GM19467 (cell line): Measurements from ENCODE around the gene CMIP.

Source experiments
- ATAC-seq: cut with Tn5 transposase; IDR thresholded peaks from one replicate; pipeline ENCODE4 v1.9.1; 2021; ENCODE audit warnings: mild to moderate bottlenecking, moderate library complexity; ENCODE audit not compliant: unreplicated experiment

The CMIP gene

GRCh38 chr16:81708266-81709015 lies 263.8 kb downstream of the CMIP start:
- ATAC-seq, result no peak

DNA sequence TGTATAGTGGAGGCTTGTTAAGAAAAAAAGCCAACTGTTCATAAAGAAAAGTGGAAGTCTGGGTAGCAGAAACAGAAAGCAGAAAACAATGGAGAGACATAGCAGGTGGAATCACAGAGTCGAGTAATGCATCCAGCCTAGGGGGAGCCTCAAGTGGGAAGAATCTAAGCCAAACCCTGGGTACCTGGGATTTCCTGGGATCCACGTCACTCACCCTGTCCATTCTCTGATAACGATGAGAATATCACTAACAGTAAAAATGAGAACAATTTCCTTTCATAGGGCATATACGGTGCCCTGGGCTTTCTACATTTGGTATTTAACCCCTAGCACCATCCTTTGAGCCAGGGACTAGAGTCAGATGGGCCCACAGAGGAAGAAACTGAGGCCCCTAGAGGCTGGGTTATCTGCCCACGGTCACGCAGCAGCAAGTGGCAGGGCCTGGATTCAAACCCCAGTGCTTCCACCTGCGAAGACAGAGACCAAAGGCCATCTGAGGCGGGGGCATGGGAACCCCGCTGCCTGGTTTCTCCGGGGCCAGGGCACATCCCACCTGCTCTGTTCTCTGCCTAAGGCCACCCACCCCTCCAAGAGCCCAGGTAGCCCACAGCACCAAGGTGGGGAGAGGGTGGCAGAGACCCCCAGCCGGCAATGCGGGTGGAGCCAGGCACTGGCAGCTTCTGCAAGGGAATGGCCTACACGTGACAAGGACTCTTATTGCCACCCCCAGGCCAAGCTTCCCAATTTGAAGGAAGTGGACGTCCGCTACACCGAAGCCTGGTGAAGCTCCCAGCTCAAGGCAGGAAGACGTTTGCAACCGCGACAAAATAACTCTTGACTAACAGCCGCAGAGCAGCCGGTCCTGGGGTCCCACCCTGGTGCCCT lies 264.6 kb downstream of the CMIP start:
- no peak for ATAC-seq

DNA sequence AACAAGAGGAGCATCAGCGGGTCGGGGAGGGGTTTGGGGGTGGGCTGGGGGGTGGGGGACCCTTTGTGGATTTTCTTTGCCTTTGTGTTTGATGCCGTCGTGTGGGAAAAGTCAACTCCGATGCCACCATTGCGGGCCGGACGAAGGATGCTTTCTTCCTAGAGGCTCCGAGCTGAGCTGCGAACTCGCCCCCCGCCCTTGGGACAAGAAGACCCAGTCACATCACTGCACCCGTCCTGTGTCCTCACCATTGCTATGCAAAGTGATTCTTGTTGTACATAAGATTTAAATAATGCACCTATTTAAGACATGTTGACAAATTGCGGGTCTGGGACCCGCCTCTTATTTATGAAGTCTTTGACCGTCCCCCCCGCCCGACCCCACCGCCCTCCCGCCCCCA lies 265.4 kb downstream of the CMIP start:
- no peak for ATAC-seq

DNA sequence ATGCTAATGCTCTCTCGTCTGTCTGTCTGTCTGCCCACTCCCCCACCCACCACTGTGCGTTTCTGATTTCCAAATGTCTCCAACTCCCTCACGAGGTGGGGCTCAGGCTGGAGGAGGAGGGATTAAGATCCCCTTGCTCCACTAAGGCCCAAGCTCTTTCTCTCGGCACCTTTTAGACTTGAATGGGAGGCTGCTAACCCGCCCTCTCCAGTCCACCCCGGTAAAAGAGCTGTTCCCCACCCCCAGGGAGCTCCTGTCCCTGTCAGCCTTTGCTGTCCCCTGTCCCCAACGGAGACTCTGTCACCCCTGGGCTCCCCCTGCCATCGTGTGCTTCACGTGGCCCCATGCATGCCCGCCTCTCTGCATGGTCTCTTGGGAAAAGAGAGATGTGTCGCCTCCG lies 266.0 kb downstream of the CMIP start:
- no peak for ATAC-seq

DNA sequence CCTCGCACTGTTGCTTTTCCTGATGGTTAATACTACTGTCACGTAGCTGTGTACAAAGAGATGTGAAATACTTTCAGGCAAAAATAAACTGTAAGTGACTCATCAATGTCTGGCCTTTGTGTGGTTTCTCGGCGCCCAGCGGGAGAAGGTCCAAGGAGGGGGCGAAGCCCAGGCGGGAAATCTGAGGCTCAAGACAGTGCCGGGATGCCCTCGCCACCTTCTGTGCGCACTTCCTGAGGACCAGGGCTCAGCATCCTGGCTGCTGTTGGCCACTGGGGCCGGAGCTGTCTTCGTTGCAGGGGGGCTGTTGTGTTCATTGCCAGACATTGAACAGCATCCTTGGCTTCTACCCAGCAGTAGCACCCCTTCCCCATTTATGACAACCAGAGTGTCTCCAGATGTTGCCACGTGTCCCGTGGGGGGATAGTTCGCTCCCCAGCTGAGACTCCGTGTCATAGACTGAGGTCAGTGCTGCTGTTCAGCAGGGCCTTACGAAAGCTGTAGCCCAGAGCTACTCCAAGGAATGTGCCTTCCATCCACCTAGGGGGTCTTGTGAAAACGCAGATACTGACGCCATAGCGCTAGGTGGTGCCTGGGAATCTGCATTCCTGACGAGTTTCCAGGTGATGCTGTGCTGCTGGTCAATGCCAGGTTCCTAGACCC lies 267.2 kb downstream of the CMIP start:
- ATAC-seq, result no peak

DNA sequence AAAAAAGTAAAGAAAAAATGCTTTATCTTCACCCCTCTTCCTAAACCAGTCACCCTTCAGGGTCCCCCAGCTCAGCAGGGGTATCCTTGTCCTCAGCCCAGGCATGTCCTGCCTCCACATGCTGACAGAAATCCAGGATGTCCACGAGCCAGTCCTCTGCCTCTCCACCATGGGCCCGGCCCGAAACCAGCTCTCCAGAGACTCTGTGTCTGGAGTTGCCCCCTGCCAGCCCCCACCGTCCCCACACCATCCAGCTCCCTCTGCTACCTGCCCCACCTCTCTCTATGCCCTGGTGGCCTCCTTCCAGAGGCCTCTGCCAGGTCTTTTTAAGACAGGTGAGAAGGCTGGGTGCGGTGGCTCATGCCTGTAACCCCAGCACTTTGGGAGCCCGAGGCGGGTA lies 268.1 kb downstream of the CMIP start:
- ATAC-seq, result no peak

DNA sequence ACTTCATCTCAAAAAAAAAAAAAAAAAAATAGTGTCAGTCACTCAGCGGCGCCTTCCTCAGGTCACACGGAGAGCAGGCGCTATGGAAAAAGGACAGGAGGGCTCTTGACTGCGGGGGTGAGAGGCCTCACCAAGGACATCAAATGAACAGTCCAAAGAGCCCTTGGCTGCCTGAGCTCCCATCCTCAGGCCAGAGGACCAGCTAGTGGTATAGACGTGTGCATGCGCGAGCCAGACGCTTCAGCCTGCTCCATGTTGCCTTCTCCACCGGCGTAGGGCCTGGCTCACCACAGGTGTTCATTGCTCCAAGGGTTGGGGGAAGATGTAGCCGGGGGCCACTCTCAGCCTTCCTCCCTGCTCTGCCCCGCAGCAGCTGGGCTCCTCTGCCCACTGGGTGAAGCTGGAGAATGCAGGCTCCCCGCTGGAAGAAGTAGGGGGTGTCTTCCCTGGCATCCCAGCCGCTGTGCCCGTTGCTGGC lies 268.7 kb downstream of the CMIP start:
- no peak for ATAC-seq

DNA sequence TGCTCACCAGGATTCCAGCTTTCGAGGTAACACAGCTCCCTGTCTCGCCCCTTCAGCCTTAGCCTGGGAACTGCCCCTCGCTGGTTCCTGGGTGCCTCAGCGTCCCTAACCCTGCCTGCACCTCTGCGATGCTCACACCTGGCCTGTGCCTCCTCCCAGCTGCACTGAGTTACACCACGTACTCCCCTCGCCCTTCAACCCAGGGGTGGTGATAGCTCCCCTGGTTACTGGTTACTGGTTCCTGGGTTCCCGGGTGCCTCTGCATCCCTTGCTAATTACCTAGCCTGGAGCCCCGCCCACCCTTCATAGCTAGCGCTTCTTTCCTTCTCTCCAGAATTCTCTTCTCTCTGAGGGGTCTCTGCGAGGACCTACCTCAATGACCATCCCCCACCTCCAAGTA lies 269.2 kb downstream of the CMIP start:
- ATAC-seq, result no peak

GRCh38 chr16:81714583-81714982 lies 270.0 kb downstream of the CMIP start:
- no peak for ATAC-seq

DNA sequence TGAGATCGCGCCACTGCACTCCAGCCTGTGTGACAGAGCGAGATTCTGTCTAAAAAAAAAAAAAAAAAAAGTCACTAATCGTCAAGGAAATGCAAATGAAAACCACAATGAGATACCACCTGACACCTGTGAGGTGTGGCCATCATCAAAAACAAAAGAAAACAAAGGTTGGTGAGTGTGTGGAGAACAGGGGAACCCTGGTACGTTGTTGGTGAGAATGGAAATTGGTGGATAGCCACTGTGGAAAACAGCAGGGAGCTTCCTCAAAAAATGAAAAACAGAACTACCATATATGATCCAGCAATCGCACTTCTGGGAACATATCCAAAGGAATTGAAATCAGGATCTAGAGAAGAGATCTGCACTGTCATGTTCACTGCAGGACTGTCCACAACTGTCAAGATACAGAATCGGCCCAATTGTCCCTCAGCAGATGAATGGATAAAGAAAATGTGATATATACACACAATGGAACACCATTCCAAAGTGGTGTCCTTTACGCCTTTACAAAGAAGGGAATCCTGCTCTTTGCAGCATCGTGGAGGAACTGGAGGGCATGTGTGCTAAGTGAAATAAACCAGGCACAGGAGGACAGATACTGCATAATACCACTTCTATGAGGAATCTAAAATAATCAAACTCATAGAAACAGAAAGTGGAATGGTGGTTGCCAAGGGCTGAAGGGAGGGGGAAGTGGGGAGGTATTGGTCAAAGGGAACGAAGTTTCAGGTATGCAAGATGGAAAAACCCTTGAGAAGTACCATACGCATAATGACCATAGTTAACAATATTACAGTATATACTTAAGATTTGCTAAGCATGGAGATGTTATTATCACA lies 271.0 kb downstream of the CMIP start:
- peak; percentile 48 for ATAC-seq

DNA sequence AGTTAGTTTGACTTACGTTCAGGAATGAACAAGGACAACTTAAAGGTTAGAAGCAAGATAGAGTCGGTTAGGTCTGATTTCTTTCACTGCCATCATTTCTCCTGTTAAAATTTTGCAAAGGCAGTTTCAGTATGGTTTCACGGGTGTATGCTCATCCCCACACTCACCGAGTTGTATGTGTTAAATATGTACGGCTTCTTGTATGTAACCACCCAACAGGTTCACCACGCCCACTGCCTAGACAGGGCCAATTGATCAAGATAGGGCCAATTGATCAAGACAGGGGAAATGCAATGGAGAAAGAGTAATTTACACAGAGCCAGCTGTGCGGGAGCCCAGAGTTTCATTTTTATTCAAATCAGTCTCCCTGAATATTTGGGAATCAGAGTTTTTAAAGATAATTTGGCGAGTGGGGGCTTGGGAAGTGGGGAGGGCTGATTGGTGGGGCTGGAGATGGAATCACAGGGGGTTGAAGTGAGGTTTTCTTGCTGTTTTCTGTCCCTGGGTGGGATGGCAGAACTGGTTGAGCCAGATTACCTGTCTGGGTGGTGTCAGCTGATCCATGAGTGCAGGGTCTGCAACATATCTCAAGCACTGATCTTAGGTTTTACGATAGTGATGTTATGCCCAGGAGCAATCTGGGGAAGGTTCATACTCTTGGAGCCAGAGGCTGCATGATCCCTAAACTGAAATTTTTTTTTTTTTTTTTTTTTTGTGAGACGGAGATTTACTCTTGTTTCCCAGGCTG lies 272.0 kb downstream of the CMIP start:
- peak; percentile 55 for ATAC-seq

DNA sequence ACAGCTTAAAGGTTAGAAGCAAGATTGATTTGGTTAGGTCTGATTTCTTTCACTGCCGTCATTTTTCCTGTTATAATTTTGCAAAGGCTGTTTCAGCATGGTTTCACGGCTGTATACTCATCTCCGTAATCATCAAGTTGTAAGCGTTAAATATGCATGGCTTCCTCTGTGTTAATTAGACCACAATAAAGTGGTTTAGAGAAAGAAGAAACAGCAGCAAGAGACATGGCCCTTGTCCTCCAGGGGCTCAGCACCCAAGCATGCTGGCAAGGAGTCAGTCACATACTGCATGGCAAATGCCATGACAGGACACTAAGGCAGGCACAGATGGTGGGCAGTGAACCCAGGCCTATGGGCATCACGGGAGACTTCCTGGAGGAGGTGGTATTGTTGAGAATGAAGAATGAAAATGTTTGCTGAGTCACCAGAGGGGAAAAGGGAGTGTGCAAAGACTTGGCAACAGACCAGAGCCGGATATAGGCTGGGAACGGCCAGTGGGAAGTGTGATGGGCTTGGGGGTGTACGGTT lies 273.1 kb downstream of the CMIP start:
- no peak for ATAC-seq

GRCh38 chr16:81718637-81719036 lies 274.0 kb downstream of the CMIP start:
- no peak for ATAC-seq

DNA sequence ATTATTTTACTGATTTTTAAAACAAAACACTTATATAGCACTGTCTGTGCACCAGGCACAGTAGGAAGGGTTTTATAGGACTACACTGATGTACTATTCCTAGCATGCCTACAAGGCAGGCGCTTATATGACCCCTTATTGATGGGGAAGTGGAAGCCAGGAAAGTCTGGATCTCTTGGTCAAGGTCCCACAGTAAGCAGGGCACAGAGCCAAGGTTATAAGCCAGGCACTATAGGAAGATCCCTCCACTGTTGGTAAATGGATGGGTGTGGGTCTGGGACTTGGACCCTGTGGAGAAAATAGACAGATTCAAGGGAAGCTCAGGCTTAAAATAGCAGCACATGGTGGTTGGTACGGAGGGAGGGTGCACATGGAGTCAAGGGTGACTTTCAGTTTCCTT lies 275.4 kb downstream of the CMIP start:
- ATAC-seq, result no peak

GRCh38 chr16:81720973-81721906 lies 276.6 kb downstream of the CMIP start:
- ATAC-seq, result no peak

DNA sequence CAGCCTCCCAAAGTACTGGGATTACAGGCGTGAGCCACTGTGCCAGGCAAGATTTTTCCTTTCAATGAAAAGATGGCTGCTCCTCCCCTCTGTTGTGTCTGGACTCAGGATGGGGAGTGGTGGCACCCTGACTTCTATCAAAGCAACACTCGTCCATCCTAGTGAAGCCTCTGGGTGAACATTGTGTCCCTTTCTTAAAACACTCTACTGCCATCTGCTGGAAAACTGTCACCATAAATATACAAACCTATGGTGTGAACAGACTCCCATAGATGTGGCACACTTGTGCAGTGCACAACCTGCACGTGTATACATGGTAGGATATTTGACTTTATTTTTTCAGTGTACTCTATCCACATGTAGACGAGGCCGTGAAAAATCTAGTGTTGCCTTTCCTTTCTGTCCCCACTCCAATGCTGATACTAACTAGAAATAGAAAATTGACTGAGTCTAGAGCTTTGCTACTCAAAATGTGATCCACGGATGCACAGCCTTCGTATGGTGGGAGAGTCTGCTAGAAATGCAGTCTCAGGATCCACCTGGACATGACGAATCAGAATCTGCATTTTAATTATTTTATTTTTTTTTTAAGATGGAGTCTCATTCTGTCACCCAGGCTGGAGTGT lies 278.6 kb downstream of the CMIP start:
- peak; percentile 72 for ATAC-seq

DNA sequence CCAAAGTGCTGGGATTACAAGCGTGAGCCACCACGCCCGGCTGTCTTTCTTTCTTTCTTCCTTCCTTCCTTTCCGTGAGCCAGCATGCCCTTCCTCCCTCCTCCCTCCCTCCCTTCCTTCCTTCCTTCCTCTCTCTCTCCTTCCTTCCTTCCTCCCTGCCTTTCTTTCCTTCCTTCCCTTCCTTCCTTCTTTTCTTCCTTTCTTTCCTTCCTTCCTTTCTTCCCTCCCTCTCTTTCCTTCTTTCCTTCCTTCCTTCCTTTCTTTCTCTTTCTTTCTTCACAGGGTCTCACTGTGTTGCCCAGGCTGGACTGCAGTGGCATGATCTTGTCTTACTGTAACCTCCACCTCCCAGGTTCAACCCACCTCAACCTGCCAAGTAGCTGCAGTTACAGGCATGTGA lies 283.8 kb downstream of the CMIP start:
- no peak for ATAC-seq

DNA sequence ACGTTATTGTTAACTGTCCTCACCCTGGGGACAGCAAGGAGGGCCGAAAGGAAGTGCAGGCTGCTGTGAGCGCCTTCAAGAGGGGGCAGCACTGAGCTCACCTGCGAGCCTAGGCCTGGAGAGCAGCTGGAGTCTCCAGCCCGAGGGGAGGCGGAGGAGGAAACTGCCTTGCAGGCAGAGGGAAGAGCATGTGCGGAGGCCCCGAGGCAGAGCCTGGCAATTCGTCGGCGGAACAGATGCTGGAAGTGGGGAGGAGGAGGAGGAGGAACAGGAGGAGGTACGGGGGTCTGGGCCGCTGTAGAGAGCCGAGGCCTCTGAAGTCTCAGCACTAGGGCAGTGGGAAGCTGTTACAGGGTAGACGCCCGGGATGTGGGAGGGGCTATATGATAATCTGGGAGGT lies 284.8 kb downstream of the CMIP start:
- no peak for ATAC-seq
